KG1 (cell line): Measurements from ENCODE around the gene GPR157.

ENCODE experiments used
- DNase-seq: peaks from one replicate; lab custom pipeline; 2025; lab: John Stamatoyannopoulos, UW

GPR157 gene

DNA sequence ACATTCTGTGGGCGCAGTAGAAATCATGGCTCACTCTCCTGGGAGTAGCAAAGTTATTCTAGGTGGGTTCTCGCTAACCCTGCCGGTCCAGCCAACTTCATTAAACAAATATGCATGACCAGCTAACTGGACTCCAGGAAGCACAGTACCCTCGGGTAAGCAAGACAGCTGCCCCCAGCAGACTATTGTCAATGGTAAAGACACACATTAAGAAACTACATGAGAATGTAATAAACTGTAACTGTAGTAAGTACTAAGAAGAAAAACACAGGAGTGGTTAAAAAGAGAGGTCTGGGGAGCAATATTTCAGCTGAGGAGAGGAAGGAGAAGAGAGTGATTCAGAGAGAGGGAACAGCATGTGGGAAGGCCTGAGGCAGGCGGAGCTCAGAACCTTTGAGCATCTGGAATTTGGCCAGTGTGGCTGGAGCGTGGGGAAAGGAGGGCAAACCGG, 66.9 kb downstream of the GPR157 start:
- DNase-seq = no peak

- no peak for DNase-seq
These were observed 67.5 kb downstream of the GPR157 start for GRCh38 chr1:9061252-9061960.

- DNase-seq = no peak
These were observed 68.8 kb downstream of the GPR157 start for GRCh38 chr1:9059891-9060744.

DNA sequence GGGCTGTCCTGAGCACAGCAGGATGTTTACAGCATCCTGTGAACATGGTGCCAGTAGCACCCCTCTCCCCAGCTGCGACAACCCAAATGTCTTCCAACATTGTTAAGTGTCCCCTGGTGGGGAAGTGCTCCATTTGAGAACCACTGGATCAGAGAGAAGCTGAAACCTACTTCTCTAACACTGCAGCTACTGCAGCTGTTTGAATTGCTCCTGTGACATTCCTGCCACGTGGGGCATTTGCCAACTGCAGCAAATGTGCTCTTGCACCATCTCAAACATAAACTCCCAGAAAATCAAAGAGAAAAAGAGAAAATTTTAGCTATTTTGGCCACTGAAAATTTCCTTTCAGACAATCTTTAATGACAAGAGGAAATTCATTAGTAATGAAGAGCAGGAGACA, 70.4 kb downstream of the GPR157 start:
- DNase-seq = no peak

- no peak for DNase-seq
These were observed 71.1 kb downstream of the GPR157 start for GRCh38 chr1:9057851-9058250.

- DNase-seq = no peak
These were observed 76.4 kb downstream of the GPR157 start for GRCh38 chr1:9052272-9053049.

DNA sequence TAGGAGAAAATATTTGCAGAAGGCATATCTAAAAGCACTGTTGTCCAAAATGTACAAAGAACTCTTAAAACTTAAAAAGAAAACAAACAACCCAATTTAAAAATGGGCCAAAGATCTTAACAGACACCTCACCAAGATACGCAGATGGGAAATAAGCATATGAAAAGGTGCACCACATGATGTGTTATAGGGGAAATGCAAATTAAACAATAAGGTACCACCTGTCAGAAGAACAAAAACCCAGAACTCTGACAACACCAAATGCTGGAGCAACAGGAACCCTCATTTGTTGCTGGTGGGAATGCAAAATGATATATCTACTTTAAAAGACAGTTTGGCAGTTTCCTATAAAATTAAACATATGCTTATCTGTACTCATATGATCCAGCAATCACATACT, 77.5 kb downstream of the GPR157 start:
- no peak for DNase-seq

DNA sequence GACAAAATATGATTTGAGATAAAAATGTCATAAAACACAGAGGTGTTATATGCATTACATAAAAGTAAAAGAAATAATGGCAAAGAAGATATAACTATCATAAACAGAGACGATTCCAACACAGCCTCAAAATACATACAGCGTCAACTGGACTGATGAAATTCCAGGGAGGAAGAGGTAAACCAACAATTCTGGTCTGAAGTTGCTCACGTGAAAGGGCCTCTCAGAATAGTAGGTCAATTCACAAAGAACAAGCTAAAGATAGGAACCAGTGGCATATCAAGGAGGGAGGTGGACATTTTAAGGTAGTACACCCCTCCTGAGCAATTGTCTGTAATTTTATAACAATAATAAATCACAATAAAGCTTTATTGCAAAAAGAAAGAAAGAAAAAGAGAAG, 78.1 kb downstream of the GPR157 start:
- no peak for DNase-seq
